Suprapubic skin (tissue), 4 donors: ENCODE results near the gene GDA. TPM values are rescaled to one million over a fixed set of nuclear protein-coding genes. Genes with fewer than 3 reads are reported as not detected.

ENCODE experiments used
- DNase-seq, 2 donors: peaks; one replicate each; pipeline ENCODE4 v3.0.0-alpha.2; 2019; ENCODE audit warnings: low spot score in 2 of 2
- H3K27ac ChIP-seq: fragments of 200-600 bp; sonication (generic); one replicate; pipeline ENCODE4 v1.5.1; 2019
- H3K27me3 ChIP-seq: fragments of 200-600 bp; sonication (generic); one replicate; pipeline ENCODE4 v1.5.1; 2019
- H3K36me3 ChIP-seq: fragments of 200-600 bp; sonication (generic); one replicate; pipeline ENCODE4 v1.5.1; 2019
- H3K4me1 ChIP-seq: fragments of 200-600 bp; sonication (generic); one replicate; pipeline ENCODE4 v1.5.1; 2019
- H3K4me3 ChIP-seq: fragments of 200-600 bp; sonication (generic); one replicate; pipeline ENCODE4 v1.5.1; 2019; ENCODE audit warnings: mild to moderate bottlenecking
- H3K9me3 ChIP-seq: fragments of 200-600 bp; sonication (generic); one replicate; pipeline ENCODE4 v1.5.1; 2019
- EP300 ChIP-seq: sonication (generic); formaldehyde crosslinking; IDR thresholded peaks from one replicate; pipeline ENCODE4 v1.6.1; 2017; ENCODE audit warnings: antibody characterized with exemption
- POLR2A ChIP-seq, 2 donors: fragments of 450-650 bp; IDR thresholded peaks; one replicate each; pipeline ENCODE4 v1.6.1; 2017; ENCODE audit warnings: antibody characterized with exemption in 2 of 2, mild to moderate bottlenecking in 2 of 2, moderate library complexity in 2 of 2
- POLR2AphosphoS5 ChIP-seq, 3 donors: sonication (generic); formaldehyde crosslinking; IDR thresholded peaks; one replicate each; pipeline ENCODE4 v1.6.1; 2017; ENCODE audit warnings: antibody characterized with exemption in 3 of 3
- WGBS: methylation state at CpG from one replicate; pipeline ENCODE4 v1.1.5; 2018; 5-methylcytosine and 5-hydroxymethylcytosine counted together
- total RNA-seq, 4 donors: library from RNA; depleted of rRNA; stranded (reverse); fragments of >200 nt; gene quantifications; one replicate each; pipeline ENCODE4 v1.1.0, GENCODE V29; 2016
- TF ChIP-seq, protein P1 (sequence below), 2 donors: fragments of 200-600 bp in 1 of 2; fragments of 450-650 bp in 1 of 2; sonication (generic) in 1 of 2; IDR thresholded peaks; one replicate each; pipeline ENCODE4 v1.5.1; 2016 to 2019; ENCODE audit warnings: antibody characterized with exemption in 2 of 2, mild to moderate bottlenecking in 1 of 2, moderate library complexity in 1 of 2

GDA gene
- total RNA-seq, result 1 to 10 TPM in 3 of 4 donors, under 1 TPM in 1; 0.16 to 2.6 (median 1.6) TPM

DNA sequence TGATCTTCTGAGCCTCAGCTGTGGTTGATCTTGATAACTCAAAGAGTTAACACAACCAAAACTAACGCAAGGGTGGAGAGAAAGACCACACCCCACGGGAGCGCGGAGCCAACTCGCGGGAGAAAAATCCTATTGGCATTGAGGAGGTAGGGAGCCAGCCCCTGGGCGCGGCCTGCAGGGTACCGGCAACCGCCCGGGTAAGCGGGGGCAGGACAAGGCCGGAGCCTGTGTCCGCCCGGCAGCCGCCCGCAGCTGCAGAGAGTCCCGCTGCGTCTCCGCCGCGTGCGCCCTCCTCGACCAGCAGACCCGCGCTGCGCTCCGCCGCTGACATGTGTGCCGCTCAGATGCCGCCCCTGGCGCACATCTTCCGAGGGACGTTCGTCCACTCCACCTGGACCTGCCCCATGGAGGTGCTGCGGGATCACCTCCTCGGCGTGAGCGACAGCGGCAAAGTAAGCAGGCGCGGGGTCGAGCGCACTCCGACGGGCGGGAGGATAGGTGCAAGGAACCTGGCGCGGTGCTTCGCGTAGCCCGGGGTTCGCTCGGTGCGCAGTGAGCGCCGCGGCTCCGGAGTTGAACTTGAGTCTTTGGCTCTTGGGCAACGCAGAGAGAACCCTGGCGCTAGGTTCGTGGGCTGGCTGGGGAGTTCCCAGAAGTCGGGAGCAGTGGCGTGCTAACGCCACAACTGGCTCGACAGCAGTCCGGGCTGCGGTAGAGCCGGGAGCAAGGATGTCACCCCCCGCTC is at the start of gene GDA:
Gene GDA, plus strand, starts transcription at position 210 of the 745 bp plus-strand sequence. Its CDS starts 120 bp downstream, at position 330.
- no peak for DNase-seq
- no peak for TF ChIP-seq EP300
- TF ChIP-seq, protein P1, sequence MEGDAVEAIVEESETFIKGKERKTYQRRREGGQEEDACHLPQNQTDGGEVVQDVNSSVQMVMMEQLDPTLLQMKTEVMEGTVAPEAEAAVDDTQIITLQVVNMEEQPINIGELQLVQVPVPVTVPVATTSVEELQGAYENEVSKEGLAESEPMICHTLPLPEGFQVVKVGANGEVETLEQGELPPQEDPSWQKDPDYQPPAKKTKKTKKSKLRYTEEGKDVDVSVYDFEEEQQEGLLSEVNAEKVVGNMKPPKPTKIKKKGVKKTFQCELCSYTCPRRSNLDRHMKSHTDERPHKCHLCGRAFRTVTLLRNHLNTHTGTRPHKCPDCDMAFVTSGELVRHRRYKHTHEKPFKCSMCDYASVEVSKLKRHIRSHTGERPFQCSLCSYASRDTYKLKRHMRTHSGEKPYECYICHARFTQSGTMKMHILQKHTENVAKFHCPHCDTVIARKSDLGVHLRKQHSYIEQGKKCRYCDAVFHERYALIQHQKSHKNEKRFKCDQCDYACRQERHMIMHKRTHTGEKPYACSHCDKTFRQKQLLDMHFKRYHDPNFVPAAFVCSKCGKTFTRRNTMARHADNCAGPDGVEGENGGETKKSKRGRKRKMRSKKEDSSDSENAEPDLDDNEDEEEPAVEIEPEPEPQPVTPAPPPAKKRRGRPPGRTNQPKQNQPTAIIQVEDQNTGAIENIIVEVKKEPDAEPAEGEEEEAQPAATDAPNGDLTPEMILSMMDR (IDR thresholded peaks at IDR 0.05), result no peak
- no peak for TF ChIP-seq POLR2AphosphoS5 (IDR thresholded peaks at IDR 0.05)
- Histone ChIP-seq H3K4me3 (peak within 1 kb of the TSS; percentile 4), H3K36me3 (no peaks in the 10 kb centered on the region), H3K9me3 (no peaks in the 10 kb centered on the region), H3K27ac (no peak within 1 kb of the TSS), H3K27me3 (peaks cover 35% of the 10 kb centered on the region), H3K4me1 (peaks cover 5% of the 10 kb centered on the region)
- WGBS, result 0% methylated on average over 6 of the region's 70 CpGs

GRCh38 chr9:72102520-72102919 is 46.7 kb upstream of the GDA start:
- no peak for DNase-seq
- H3K27ac ChIP-seq, result no peak overlapping the region
- no peaks in the 10 kb centered on the region for H3K36me3 ChIP-seq
- no peaks in the 10 kb centered on the region for H3K27me3 ChIP-seq
- no peak for TF ChIP-seq POLR2AphosphoS5 (IDR thresholded peaks at IDR 0.05)
- TF ChIP-seq EP300, result no peak
- TF ChIP-seq, protein P1 (IDR thresholded peaks at IDR 0.05), result no peak
- TF ChIP-seq POLR2A (IDR thresholded peaks at IDR 0.05), result no peak
- no peaks in the 10 kb centered on the region for H3K9me3 ChIP-seq
- no peak overlapping the region for H3K4me3 ChIP-seq
- 90% methylated on average over 2 of the region's 2 CpGs for WGBS
- no peaks in the 10 kb centered on the region for H3K4me1 ChIP-seq

DNA sequence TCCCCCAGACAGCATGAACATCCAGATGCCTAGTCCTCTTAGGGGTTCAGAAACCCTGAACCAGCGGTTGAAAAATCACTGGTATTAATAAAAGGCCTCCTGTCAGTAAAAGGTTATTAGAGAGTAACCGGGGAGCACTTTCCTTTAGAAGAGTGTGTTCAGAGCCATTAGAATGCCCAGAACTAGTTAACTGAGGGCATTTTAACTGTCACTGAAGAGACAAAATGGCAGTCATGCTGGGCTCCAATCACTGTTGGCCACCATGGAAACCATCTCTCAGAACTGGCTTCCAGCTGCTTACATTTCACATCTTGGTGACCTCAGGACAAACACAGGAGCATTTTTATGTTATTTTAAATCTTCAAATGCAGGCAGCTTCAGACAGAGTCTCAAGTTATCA is 36.2 kb upstream of the GDA start:
- Histone ChIP-seq H3K36me3 (no peaks in the 10 kb centered on the region), H3K27ac (no peak overlapping the region), H3K27me3 (no peaks in the 10 kb centered on the region), H3K4me1 (no peaks in the 10 kb centered on the region), H3K9me3 (no peaks in the 10 kb centered on the region), H3K4me3 (no peak overlapping the region)
- TF ChIP-seq POLR2AphosphoS5 (IDR thresholded peaks at IDR 0.05) (no peak), POLR2A (IDR thresholded peaks at IDR 0.05) (no peak), EP300 (no peak)
- TF ChIP-seq, protein P1 (IDR thresholded peaks at IDR 0.05), result no peak
- no peak for DNase-seq
- WGBS, result 92% methylated on average over 2 of the region's 2 CpGs

- 68% methylated on average over 2 of the region's 2 CpGs for WGBS
- no peak for DNase-seq
- Histone ChIP-seq H3K27me3 (no peaks in the 10 kb centered on the region), H3K4me1 (no peaks in the 10 kb centered on the region), H3K36me3 (no peaks in the 10 kb centered on the region), H3K27ac (no peak overlapping the region), H3K9me3 (no peaks in the 10 kb centered on the region), H3K4me3 (no peak overlapping the region)
- no peak for TF ChIP-seq POLR2AphosphoS5 (IDR thresholded peaks at IDR 0.05)
- no peak for TF ChIP-seq POLR2A (IDR thresholded peaks at IDR 0.05)
- TF ChIP-seq EP300, result no peak
- TF ChIP-seq, protein P1 (IDR thresholded peaks at IDR 0.05), result no peak
Observed at GRCh38 chr9:72119853-72120252, 29.4 kb upstream of the GDA start.

DNA sequence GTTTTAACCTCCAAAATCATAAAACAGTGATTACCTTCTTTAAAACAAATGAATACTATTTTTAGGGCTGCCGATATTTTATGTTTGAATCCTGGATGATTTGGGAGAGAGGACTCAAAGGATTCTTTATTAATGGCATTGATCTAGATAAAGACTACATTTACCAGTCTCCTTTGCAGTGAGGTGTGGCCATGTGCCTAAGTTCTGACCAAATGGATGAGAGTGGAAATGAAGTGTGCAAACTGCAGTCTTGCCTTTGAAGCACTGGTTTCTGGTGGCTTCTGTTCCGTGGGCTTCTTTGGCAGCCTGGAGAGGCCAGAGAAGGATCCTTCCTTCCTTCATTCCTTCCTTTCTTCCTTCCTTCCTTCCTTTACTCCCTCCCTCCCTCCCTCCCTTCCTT is 24.3 kb upstream of the GDA start:
- WGBS, result 82% methylated on average over 2 of the region's 2 CpGs

More for the DNA sequence above, 24.3 kb upstream of the GDA start:
- no peaks in the 10 kb centered on the region for H3K9me3 ChIP-seq
- no peak for DNase-seq
- no peaks in the 10 kb centered on the region for H3K27me3 ChIP-seq
- H3K36me3 ChIP-seq, result no peaks in the 10 kb centered on the region
- TF ChIP-seq EP300 (no peak), POLR2A (IDR thresholded peaks at IDR 0.05) (no peak), POLR2AphosphoS5 (IDR thresholded peaks at IDR 0.05) (no peak)
- TF ChIP-seq, protein P1 (IDR thresholded peaks at IDR 0.05), result no peak
- no peaks in the 10 kb centered on the region for H3K4me1 ChIP-seq
- H3K4me3 ChIP-seq, result no peak overlapping the region
- H3K27ac ChIP-seq, result no peak overlapping the region
